GM12874 (cell line): ENCODE results near the gene MRPS14.

Experiments used
- TF ChIP-seq, protein P1 (sequence below): IDR thresholded peaks from 2 replicates; pipeline ENCODE4 v1.5.1; 2011; ENCODE audit warnings: low read depth, mild to moderate bottlenecking, control low read depth, low read length, moderate library complexity; ENCODE audit not compliant: insufficient read depth

Gene MRPS14

DNA sequence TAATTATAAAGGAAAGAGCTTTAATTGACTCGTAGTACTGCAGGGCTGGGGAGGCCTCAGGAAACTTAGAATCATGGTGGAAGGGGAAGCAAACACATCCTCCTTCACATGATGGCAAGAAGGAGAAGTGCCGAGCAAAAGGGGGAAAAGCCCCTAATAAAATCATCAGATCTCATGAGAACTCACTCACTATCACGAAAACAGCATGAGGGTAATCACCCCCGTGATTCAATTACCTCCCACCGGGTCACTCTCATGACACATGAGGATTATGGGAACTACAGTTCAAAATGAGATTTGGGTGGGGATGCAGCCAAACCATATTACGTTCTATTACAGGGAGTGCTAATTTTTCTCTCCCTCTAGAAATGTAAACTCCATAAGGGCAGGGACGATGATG, 14.2 kb upstream of the MRPS14 start:
- TF ChIP-seq, protein P1, sequence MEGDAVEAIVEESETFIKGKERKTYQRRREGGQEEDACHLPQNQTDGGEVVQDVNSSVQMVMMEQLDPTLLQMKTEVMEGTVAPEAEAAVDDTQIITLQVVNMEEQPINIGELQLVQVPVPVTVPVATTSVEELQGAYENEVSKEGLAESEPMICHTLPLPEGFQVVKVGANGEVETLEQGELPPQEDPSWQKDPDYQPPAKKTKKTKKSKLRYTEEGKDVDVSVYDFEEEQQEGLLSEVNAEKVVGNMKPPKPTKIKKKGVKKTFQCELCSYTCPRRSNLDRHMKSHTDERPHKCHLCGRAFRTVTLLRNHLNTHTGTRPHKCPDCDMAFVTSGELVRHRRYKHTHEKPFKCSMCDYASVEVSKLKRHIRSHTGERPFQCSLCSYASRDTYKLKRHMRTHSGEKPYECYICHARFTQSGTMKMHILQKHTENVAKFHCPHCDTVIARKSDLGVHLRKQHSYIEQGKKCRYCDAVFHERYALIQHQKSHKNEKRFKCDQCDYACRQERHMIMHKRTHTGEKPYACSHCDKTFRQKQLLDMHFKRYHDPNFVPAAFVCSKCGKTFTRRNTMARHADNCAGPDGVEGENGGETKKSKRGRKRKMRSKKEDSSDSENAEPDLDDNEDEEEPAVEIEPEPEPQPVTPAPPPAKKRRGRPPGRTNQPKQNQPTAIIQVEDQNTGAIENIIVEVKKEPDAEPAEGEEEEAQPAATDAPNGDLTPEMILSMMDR: no peak

DNA sequence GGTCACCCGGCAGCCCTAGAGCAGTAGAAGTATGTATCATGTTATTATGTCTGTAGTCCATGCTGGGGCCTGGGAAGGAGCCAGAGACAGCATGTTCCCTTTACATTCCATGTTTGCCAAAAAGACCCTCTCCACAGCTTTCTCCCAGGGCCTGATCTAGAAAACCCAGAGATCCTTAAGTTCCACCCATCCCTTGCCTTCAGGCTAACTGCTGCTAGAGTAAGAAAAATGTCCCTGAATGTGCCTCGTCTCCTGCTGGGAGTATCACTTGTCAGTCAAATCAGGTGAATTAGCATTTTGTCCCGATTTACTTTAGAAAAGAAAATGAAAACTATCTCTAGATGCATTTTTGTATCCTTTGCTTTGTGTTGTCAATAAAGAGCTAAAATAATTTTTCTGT, 13.3 kb upstream of the MRPS14 start:
- TF ChIP-seq, protein P1: no peak

DNA sequence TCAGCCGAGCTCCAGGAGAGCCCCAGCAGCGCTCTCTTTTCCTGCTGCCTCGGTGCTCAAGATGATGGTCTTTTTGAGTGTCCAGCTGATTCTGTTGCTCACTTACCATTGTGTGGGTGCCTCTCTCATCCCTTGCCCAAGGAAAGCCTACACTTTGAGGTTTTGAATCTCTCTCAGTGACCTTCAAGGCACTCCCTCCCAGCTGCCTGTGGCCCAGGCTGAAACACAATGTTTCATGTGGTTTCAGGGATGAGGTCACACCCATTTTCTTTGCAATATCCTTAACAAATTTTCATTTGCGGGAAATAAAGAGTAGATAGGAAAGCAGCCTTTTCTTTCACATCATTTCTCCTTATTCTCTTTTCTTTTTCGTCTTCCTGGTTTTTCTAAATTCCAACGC, 12.6 kb upstream of the MRPS14 start:
- TF ChIP-seq, protein P1: no peak

DNA sequence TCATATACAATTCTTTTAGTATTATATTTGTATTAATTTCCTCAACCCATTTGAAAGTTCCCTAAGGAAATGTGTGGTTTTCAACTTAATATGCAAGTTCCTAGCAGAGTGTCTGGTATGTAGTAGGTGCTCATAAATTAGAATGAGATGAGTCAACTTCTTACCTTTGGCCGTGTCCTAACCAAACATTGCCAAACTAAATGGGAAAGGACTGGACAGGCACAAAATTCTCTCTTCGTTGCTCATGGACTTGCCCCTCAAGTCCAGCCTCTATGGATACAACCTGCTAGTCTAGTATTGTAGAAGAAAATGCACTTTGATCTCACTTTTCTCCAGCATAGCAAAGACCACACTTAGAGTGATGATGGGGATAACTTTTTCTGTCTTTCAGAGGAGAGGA, 11.6 kb upstream of the MRPS14 start:
- TF ChIP-seq, protein P1: no peak

DNA sequence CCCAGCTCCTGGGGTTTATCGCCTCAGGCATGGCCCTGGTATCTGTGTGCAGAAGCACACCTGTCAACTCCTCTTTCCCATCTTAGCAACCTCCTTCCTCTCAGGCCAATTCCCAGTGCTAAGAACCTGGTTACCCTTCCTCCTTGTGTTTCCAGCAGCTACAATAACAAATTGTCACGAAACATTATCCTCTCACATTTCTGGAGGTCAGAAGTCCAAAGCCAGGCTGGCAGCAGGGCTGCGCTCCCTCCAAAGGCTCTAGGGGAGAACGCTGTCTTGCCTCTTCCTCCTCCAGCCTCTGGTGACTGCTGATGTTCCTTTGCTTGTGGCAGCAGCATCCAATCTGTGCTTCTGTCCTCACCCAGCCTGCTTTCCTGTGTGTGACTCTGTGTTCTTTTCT, 10.7 kb upstream of the MRPS14 start:
- TF ChIP-seq, protein P1: no peak

DNA sequence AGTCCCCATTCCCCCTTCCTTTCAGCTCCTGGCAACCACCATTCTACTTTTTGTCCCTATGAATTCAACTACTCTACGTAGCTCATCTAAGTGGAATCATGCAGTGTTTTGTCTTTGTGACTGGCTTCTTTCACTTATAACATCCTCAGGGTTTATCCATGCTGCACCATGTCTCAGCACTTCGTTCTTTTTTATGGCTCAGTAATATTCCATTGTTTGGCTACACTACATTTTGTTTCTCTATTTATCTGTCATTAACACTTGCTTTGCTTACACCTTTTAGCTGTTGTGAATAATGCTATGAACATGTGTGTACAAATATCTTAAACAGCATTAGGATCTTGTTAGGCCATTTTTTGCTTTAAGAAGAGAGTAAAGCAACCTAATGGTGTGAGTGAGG, 1.5 kb upstream of the MRPS14 start:
- TF ChIP-seq, protein P1: no peak

DNA sequence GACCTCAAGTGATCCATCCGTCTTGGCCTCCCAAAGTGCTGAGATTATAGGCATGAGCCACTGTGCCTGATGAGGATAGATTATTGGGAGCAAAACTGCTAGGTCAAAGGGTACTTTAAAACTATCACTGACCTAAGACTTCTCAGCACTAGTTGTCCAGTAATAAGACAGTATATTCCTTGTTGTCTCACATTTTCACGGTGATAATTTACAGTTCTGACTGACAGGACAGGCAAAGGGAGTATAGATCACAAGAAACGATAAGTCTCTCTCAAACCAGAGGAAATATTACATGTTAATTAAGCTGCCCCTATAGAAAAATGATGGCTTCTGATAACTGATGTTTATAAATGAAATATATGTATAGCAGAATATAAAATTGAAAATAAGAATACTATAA, 3.7 kb downstream of the MRPS14 start:
- TF ChIP-seq, protein P1: no peak

DNA sequence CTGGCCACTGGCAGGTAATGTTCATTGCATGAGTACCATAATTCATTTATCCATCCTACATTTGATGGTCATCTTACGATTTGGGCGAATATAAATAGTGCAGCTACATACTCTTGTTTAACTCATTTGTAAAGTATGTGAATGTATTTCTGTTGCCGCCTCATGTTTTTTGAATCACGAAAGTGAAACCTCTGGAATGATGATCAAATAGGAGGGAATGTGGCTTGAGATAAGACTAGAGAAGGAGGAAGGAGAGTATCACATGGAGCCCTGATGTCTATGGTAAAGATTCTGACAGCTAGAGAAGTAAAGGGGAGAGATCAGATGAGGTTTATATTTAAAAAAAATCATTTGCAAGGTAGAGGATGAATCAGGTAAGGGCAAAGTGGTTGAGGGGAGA, 8.0 kb downstream of the MRPS14 start:
- TF ChIP-seq, protein P1: no peak
